Right kidney (tissue), 1 donor: ENCODE results near the gene DUSP5.

Experiments used
- DNase-seq: peaks from one replicate; pipeline ENCODE4 v3.0.0-alpha.2; 2016

DUSP5 gene

DNA sequence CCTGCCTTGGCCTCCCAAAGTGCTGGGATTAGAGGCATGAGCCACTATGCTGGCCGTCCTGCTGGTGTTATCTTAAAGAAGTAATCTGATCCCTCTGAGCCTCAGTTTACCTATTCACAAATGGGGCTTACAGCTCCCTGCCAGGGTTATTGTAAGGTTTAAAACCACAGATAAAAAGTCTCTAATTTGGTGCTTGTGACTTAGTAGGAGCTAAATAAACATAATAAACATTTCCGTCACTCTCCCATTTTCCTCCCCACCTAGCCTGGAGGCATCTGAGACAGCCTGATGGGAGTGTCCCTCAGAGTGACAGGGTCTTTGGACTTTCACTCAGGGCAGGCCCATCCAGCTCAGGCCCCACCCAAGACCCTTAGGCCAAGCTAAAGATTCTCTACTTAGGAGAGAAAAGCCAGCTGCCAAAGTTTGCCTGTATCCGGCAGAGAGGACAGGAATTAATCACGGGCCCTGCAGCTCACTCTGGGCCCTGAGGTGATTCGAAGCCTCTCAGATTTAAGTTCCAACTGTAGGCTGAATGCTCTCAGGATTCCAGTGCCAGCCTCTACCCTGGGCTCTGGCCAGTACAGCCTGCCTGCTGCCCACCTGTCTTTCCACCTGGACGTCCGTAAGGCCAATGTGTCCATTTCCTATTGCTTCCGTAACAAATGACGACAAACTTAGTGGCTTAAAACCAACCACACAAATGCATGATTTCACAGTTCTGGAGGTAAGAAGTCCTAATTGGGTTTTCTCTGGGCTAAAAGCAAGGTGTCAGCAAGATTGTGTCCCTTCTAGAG, 21.8 kb upstream of the DUSP5 start:
- DNase-seq: no peak

GRCh38 chr10:110479710-110480109, 18.0 kb upstream of the DUSP5 start:
- no peak for DNase-seq

GRCh38 chr10:110480387-110480786, 17.3 kb upstream of the DUSP5 start:
- no peak for DNase-seq

GRCh38 chr10:110481919-110482318, 15.8 kb upstream of the DUSP5 start:
- no peak for DNase-seq

- DNase-seq: no peak
Observed at GRCh38 chr10:110483633-110484032, 14.1 kb upstream of the DUSP5 start.

- no peak for DNase-seq
Observed at GRCh38 chr10:110485541-110485940, 12.2 kb upstream of the DUSP5 start.

- DNase-seq: no peak
Observed at GRCh38 chr10:110486680-110487410, 10.9 kb upstream of the DUSP5 start.

- DNase-seq: peak; percentile 32
Observed at GRCh38 chr10:110487411-110488331, 10.0 kb upstream of the DUSP5 start.

- no peak for DNase-seq
Observed at GRCh38 chr10:110488332-110488681, 9.4 kb upstream of the DUSP5 start.

DNA sequence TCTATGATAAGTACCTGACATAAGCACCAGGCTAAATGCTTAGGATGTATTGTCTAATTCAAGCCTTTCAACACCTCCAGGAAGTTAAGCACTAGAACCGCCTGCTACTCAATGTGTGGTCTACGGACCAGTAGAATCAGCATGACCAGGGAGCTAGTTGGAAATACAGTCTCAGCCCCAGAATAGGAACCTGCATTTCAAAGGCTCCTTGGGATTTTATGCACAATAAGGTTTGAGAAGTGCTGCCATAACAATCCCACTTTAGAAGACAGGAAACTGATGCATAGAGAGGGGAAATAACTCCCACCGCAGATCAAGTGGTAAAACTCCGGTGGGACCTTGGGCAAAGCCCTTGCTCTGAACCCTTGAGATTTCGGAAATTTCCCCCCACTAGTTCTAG, 8.8 kb upstream of the DUSP5 start:
- DNase-seq: no peak

DNA sequence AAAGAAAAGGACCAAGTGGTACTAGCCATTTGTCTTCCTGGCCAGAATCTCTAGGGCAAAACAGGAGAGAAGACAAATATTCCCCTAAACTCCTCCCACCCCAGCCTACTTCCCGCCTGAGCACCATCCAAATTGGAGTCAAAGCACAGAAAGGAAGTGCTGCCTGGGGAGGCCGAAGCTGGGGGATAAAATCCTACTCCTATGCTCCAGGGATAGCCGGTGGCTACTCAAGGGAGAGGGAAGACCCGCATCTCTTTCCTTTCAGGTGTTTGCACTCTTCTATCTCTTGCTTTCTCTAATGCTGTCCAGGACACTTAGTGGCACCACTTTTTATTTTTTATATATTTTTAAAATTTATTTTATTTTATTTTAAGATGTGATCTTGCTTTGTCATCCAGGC, 7.1 kb upstream of the DUSP5 start:
- DNase-seq: no peak

DNA sequence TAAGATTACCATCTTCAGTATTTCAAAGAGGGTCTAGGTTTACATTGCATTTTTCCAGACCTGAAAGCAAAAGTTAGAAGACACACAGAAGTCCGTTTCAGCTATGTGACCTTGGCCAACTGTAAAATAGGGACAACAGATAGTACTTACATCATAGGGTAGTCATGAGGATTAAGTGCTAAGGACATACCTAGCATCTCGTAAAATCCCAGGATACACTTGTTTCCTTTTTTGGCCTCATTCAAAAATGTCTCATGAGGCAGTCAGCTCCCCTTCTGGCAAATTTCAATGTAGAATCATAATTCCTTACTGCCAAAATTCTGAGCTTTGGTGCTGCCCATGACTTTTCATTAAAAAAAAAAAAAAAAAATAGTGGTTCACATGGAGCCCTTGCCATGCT, 6.4 kb upstream of the DUSP5 start:
- DNase-seq: no peak

- DNase-seq: no peak
Observed at GRCh38 chr10:110492069-110492822, 5.5 kb upstream of the DUSP5 start.

DNA sequence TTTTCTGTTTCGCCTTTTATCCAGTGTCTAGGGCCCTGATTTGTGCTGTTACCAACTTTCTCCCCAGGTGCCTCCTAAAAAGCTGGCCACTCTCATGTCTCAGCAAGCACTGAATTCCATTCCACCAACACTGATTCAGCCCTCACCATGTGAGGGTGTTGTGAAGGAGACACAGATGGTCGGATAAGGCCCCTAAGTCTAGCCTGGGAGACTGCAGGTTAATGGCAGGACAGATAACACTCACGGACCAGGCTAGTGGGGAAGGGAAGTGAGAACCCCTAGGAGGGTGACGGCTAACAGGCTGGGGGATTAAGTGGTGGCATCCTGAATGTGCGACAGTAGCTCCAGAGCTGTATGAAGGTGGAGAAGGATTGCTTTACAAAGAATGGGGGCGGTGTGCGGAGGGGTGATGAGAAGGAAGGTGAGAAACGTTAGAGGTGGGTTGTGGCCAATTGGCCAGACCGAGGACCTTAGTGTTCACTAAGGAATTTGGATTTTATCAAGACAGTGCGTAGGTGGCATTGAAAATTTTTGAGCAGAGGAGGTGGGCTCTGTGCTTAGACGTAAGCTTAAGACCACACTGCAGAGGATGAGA, 3.8 kb upstream of the DUSP5 start:
- DNase-seq: no peak

DNA sequence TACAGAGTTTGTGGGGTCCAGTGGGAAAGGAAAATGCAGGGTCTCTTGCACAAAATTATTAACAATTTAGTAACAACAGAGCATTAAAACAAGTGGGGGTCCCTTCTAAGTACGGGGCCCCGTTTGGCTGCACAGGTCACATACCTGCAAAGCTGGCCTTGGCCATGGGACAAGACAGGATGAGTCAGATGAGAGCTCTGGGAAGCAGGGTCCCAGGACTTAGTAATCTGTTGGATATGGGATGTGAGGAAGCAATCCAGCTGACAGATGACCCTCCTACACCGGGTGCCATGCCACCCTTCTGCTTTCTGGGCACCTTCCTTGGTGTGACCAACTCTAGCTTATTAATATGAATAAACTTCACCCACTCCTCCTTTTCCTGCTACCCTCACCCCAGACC, 3.2 kb upstream of the DUSP5 start:
- DNase-seq: no peak

DNA sequence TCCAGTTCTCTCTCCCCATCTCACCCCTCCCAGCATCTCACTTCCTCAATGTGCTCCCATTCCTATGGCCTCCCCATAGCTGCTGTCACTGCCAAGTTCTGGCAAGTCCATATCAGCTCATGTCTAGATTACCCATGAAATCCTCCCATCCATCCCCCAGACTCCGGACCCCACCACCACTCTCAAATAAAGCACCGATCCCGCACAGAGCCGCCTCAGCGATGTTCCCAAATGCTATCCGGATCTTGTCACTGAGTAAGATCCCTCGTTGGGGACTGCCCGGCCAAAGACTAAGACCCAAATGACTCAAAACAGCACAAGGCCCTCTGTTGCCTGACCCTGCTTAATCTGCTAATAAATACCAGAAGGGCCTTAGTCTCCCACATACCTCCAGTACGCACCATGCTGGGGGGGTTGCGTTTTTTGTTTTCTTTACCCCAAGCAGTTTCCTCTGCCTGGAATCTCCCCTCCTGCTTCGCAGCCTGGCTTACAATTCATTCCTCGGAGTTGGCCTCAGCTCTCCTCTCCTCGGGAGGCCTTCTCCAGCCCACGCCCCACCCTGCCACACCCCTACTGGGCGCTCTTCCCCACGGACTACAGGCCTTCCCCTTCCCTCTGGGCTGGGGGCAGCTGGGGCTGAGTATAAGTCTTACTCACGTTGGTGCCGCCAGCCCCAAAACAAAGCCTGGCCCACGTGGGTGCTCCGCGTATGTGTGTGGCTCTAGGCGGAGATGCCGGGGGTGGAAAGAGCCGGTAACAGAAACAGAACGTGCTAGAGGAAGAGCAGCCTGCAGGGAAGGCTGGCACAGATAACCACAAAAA, 1.8 kb upstream of the DUSP5 start:
- DNase-seq: no peak

DNA sequence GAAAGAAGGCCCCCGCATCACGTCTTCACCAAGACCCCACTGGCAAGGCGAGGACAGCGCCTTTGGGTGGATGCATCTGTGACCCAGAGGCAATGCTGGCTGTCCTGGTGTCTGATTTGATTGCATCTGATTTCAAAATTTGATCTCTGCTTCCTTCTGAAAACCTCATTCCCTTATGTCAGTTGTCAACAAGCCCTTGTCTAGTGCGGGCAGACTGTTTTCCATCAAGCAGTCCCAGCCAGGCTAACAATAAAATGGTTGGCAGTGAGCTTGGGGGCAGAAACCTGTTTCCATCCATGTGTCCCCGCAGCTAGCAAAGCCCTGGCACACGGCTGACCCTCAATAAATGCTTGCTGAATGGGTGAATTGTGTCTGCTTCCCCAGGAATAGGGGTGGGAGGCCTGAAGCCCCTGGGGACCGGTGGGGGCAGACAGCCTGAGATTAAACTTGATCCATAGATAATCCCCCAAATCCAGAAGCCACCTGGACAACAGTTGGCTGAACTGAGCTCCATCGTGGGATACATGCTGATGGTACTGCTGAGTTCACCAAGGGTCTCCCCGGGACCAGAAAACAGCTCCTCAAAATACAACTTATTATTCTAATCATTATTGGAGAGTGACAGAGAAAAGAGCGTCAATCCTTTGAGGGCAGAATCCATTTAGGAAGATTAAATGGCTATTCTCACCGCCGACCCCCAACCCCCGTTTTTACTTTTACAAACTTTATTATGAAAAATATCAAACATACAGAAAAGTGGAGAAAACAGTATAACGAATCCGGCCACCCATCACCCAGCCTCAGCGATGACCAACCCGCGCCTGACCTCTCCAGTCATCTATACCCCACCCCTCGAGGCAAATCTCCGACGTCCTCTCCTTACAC, 912 bp upstream of the DUSP5 start:
- peak; percentile 53 for DNase-seq

DNA sequence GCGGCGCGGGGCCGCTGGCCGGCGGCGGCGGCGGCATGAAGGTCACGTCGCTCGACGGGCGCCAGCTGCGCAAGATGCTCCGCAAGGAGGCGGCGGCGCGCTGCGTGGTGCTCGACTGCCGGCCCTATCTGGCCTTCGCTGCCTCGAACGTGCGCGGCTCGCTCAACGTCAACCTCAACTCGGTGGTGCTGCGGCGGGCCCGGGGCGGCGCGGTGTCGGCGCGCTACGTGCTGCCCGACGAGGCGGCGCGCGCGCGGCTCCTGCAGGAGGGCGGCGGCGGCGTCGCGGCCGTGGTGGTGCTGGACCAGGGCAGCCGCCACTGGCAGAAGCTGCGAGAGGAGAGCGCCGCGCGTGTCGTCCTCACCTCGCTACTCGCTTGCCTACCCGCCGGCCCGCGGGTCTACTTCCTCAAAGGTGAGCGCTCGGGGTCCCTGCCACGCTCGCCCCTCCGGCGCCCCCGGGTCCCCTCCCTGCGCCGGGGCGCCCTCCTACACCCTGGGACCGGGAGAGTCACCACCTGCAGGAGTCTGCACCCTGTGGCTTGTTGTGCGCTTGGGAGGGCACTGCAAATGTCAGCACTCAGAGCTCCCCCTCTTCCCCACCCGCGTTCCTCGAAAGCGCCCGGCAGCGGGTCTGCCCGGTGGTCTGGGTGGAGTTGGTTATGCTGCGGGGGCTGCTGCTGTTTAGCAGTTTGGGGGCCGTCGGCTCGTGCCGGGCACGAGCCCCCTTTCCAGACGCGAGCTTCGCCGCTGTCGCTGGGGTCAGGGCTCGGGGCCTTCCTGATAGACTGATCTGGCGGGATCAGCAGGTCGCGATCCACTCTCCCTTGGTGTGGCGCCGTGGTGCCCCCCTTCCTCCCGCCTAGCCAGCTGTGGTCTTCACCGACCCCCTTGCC, 627 bp downstream of the DUSP5 start:
- peak; percentile 81 for DNase-seq
